Omental fat pad (tissue), 4 donors: Measurements from ENCODE around the gene C6orf15. TPM values are rescaled to one million over a fixed set of nuclear protein-coding genes. Genes with fewer than 3 reads are reported as not detected.

Experiments
- ATAC-seq: fragments of 150-250 bp; one replicate; pipeline ENCODE4 v1.9.1; 2016; ENCODE audit warnings: mild to moderate bottlenecking, moderate library complexity; ENCODE audit not compliant: low FRiP score
- DNase-seq: peaks from one replicate; pipeline ENCODE4 v3.0.0-alpha.2; 2019; ENCODE audit warnings: low spot score
- total RNA-seq, 4 donors: library from RNA; depleted of rRNA; stranded (reverse); fragments of >200 nt; gene quantifications; one replicate each; pipeline ENCODE4 v1.1.0, GENCODE V29; 2016
- TF ChIP-seq, protein P1 (sequence below), 3 donors: fragments of 450-650 bp; IDR thresholded peaks; one replicate each; pipeline ENCODE4 v1.5.1; 2016 to 2017; ENCODE audit warnings: antibody characterized with exemption in 3 of 3, mild to moderate bottlenecking in 3 of 3, moderate library complexity in 2 of 3

C6orf15 gene
- total RNA-seq, 4 donors from 2014 or later, result not detected

DNA sequence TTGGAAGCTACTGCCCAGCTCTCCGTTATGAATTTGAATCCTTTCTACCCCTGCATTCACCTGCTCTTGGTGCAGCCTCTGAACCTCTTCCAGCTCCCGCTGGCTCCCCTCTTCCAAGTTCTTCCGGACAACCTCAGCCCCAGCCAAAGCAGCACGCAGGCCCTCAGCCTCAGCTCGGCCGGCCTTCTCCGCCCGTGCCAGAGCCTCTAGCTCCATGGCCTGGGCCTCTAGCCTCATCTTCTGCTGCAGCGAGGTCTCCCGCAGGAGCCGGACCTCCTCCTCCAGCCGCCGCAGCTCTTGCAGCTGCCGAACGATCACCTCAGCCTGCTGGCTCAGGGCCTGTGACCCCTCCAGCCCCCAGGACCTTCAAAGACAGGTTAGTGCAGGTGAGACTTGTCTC is 42.1 kb upstream of the C6orf15 start:
- ATAC-seq (no peak), DNase-seq (no peak)
- TF ChIP-seq, protein P1, sequence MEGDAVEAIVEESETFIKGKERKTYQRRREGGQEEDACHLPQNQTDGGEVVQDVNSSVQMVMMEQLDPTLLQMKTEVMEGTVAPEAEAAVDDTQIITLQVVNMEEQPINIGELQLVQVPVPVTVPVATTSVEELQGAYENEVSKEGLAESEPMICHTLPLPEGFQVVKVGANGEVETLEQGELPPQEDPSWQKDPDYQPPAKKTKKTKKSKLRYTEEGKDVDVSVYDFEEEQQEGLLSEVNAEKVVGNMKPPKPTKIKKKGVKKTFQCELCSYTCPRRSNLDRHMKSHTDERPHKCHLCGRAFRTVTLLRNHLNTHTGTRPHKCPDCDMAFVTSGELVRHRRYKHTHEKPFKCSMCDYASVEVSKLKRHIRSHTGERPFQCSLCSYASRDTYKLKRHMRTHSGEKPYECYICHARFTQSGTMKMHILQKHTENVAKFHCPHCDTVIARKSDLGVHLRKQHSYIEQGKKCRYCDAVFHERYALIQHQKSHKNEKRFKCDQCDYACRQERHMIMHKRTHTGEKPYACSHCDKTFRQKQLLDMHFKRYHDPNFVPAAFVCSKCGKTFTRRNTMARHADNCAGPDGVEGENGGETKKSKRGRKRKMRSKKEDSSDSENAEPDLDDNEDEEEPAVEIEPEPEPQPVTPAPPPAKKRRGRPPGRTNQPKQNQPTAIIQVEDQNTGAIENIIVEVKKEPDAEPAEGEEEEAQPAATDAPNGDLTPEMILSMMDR (IDR thresholded peaks at IDR 0.05), result no peak

DNA sequence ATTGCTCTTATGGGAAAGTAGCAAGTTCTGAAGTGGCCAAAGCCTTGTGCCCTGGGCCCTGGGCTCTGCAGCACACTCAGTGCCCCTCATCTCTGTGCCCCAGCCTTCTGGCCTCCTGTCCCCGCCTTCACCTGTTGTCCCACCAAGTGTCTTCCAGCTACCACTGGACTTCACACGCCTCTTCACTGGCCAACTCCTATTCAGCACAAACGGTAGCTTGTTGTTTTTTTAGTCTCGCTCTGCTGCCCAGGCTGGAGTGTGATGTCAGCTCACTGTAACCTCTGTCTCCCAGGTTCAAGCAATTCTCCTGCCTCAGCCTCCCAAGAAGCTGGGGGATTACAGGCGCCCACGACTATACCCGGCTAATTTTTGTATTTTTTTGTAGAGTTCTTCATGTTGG is 40.4 kb upstream of the C6orf15 start:
- ATAC-seq (no peak), DNase-seq (no peak)
- TF ChIP-seq, protein P1 (IDR thresholded peaks at IDR 0.05), result no peak

DNA sequence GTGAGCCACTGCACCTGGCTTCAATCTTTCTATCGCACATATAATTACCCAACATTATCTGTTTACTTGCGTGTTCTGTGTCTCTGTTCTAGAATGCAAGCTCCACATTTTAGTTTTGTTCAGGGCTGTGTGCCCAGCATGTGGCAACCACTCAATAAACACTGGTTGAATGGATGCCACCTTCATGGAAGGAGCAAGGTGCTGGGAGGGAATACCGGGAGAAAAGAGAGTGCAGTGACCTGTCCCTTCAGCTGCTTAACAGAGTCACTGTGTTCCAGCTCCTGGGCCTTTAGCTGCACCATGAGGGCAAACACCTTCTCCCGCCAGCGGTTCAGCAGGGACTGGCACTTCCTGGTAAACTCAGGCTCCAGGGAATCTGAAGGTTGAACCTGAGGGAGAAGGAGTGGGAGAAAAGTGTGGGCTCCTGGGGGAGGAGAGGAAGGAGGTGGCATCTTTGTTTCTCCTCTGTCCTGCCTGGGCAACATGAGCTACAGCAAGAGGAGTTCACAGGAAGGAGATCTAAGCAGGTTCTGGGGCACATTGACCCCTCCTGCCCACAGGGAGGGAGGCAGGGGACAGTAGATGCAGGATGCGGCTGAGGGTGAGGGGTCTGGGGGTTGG is 37.6 kb upstream of the C6orf15 start:
- no peak for DNase-seq
- no peak for ATAC-seq
- TF ChIP-seq, protein P1 (IDR thresholded peaks at IDR 0.05), result no peak

DNA sequence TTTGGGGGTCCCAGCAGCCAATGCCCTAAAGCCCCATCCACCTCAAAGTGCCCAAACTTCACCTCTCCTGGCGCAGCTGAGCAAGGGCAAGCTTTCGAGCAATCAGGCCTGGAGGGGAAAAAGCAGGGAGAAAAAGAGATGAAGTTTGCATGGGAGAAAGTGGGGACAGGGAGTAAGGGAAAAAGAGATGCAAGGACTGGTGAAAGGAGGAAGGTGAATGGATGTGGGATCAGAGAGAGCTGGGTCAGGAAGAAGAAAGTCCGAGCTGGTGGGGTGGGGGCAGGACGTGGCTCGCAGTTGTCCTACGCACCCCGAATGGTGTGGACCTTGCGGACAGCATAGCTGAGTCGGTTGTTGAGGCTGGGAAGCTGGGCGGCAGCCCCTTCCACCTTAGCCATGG is 33.0 kb upstream of the C6orf15 start:
- no peak for DNase-seq
- no peak for ATAC-seq
- TF ChIP-seq, protein P1 (IDR thresholded peaks at IDR 0.05), result no peak

DNA sequence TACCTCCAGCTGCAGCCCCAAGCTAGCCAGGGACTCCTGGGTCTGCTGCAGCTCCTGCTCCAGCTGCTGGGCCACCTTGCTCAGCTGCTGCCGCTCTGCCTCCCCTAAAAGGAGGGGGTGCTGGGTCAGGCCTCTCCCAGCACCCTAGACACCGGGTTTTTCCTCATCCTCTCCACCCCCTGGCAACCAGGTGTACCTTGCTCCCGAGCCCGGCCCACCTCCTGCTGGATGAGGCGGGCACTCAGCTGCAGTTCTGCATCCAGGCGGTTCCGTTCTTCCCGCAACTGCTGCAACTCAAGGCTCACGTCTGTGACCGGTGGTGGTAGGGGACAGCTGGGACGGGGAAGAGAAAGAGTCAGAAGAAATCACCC is 32.6 kb upstream of the C6orf15 start:
- DNase-seq, result no peak
- no peak for ATAC-seq
- TF ChIP-seq, protein P1 (IDR thresholded peaks at IDR 0.05), result no peak

DNA sequence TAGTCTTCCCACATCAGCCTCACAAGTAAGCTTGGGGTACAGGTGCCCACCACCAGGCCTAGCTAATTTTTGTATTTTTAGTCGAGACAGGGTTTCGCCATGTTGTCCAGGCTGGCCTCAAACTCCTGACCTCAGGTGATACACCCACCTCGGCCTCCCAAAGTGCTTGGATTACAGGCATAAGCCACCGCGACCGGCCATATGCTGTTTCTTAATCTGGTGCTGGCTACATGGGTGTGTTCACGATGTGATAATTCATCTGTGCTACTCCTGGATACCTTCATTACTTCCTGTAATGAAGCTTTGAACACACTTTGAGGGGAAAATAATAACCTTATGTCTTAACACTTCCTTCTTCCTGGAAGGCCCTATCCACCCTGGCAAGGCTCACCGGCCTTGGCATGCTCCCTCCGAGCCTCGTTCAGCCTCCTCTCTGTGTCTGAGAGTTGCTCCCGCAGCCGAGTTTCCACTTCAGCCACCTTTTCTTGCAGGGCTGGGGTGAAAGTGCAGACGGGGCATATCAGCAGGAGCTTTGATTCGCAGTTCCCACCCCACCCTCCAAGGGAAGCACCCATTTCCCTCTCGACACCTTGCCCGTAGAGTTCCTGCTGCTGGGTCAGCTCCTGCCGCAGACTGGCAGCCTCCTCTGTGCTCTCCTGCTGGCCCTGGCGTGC is 32.1 kb upstream of the C6orf15 start:
- ATAC-seq (no peak), DNase-seq (no peak)

More for the DNA sequence above, 32.1 kb upstream of the C6orf15 start:
- TF ChIP-seq, protein P1 (IDR thresholded peaks at IDR 0.05), result no peak
